ENCODE data around the gene CCDC12. TPM values are rescaled to one million over a fixed set of nuclear protein-coding genes. Genes with fewer than 3 reads are reported as not detected.

Gene CCDC12
- total RNA-seq, 4 donors from 2014 or later: 30.8 to 61.5 (median 45.4) TPM

- no peak for TF ChIP-seq CTCF (IDR thresholded peaks at IDR 0.05)
- no peak for ATAC-seq (ENCODE audit: low FRiP score)
- DNase-seq (ENCODE audit: low spot score): no peak
Observed at GRCh38 chr3:47008234-47008796, 31.8 kb upstream of the CCDC12 start.

- DNase-seq (ENCODE audit: low spot score) (no peak), ATAC-seq (ENCODE audit: low FRiP score) (no peak)
- TF ChIP-seq CTCF (IDR thresholded peaks at IDR 0.05): no peak
Observed at GRCh38 chr3:47007482-47008233, 31.1 kb upstream of the CCDC12 start.

GRCh38 chr3:47007001-47007400 is 30.5 kb upstream of the CCDC12 start:
- DNase-seq (ENCODE audit: low spot score) (no peak), ATAC-seq (ENCODE audit: low FRiP score) (no peak)
- no peak for TF ChIP-seq CTCF (IDR thresholded peaks at IDR 0.05)

GRCh38 chr3:47006145-47006651 is 29.7 kb upstream of the CCDC12 start:
- ATAC-seq (ENCODE audit: low FRiP score) (no peak), DNase-seq (ENCODE audit: low spot score) (no peak)
- no peak for TF ChIP-seq CTCF (IDR thresholded peaks at IDR 0.05)

GRCh38 chr3:47005212-47006144 is 28.9 kb upstream of the CCDC12 start:
- ATAC-seq (ENCODE audit: low FRiP score) (no peak), DNase-seq (ENCODE audit: low spot score) (no peak)
- no peak for TF ChIP-seq CTCF (IDR thresholded peaks at IDR 0.05)

GRCh38 chr3:47004369-47005211 is 28.0 kb upstream of the CCDC12 start:
- DNase-seq (ENCODE audit: low spot score) (no peak), ATAC-seq (ENCODE audit: low FRiP score) (no peak)
- no peak for TF ChIP-seq CTCF (IDR thresholded peaks at IDR 0.05)
